K562 (cell line): ENCODE data around the gene ATG12. TPM values are rescaled to one million over a fixed set of nuclear protein-coding genes. Genes with fewer than 3 reads are reported as not detected.

Experiments
- CAMTA2 ChIP-seq: fragments of 250-450 bp; sonication (Bioruptor Pico); conservative IDR thresholded peaks from 2 replicates; pipeline ENCODE4 v1.5.1; 2022
- CUX1 ChIP-seq: fragments of 200-800 bp; sonication (Bioruptor generic); IDR thresholded peaks from 2 replicates; pipeline ENCODE4 v1.6.1; 2016; ENCODE audit warnings: missing genetic modification characterization, missing compliant biosample characterization
- ZC3H8 ChIP-seq: fragments of 450-650 bp; IDR thresholded peaks from 2 replicates; pipeline ENCODE4 v1.6.1; 2017
- ZNF384 ChIP-seq: IDR thresholded peaks from 2 replicates; pipeline ENCODE4 v1.6.1; 2012; ENCODE audit warnings: low read depth, low read length, improper control_type of control experiment
- polyA plus RNA-seq, 8 experiments: library from polyadenylated mRNA; depleted of rRNA in 4 of 8; stranded (reverse) in 5 of 8; unstranded in 3 of 8; fragments of >200 nt; fragmentation: Nextera tagmentation in 2 of 8; fragmentation: Illumina TruSeq in 1 of 8; extraction: Ambion mirVana in 2 of 8; extraction: Trizol in 1 of 8; gene quantifications; 2 replicates each; pipeline versions ENCODE4 v1.2.1 to v1.2.3, GENCODE V29; 2011 to 2014; ENCODE audit warnings: inconsistent platforms in 1 of 8, missing spikeins in 1 of 8
- total RNA-seq, 7 experiments: library from RNA; depleted of rRNA in 6 of 7; stranded (reverse); fragments of >200 nt in 6 of 7; fragmentation: Illumina TruSeq in 2 of 7; extraction: Trizol in 2 of 7; gene quantifications; 2 replicates each; pipeline versions ENCODE4 v1.2.1 to v1.2.3, GENCODE V29; 2011 to 2021; ENCODE audit warnings: low replicate concordance in 1 of 7

Gene ATG12
- total and polyA plus RNA-seq, 9 of the 15 experiments (the other 6 are each of a cell fraction or from before 2014, with no cell fraction given), result 21.6 to 132 (median 61.3) TPM

DNA sequence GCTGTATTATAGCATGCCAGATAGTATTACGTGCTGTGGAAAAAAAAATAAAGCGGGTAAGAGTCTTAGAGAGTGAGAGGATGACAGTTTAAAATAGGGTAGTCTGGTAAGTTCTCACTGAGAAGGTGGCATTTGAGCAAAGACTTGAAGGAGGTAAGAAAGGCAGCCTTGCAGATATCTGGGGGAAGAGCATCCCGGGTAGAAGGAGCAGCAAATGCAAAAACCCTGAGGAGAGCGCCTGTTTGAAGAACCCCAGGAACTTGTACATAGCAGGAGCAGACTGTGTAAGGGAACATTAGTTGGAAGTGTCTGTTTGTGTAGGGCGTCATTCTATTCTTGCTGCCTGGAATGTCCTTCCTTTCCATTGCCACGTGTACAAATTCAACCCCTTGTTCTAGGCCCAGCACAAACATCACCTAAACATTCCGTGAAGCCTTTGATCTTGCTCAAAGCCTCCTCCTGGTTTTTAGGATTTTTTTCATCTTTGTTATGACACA, 3.0 kb upstream of the ATG12 start (continued):
- TF ChIP-seq CUX1 (CRISPR knock-in tag) (no peak), ZNF384 (no peak), CAMTA2 (CRISPR knock-in tag) (no peak), ZC3H8 (no peak)
